ENCODE measurements around the gene PI16. TPM values are rescaled to one million over a fixed set of nuclear protein-coding genes. Genes with fewer than 3 reads are reported as not detected.

The PI16 gene
- total and polyA plus RNA-seq, 2 experiments from 2014 or later, result 0.50 TPM; not detected in 1

GRCh38 chr6:36967757-36968156 is 13.2 kb downstream of the PI16 start (continued):
- TF ChIP-seq CTCF (conservative IDR thresholded peaks at IDR 0.05; ENCODE audit: low read depth in 2 of 2) (no peak), EZH2phosphoT487 (IDR thresholded peaks at IDR 0.05; ENCODE audit: unreplicated experiment) (no peak), JUNB (IDR thresholded peaks at IDR 0.05; ENCODE audit: unreplicated experiment) (no peak), EZH2 (IDR thresholded peaks at IDR 0.05; ENCODE audit: low read depth, unreplicated experiment) (no peak), NANOG (IDR thresholded peaks at IDR 0.05; ENCODE audit: borderline replicate concordance) (no peak)
- TF ChIP-seq, protein P1, sequence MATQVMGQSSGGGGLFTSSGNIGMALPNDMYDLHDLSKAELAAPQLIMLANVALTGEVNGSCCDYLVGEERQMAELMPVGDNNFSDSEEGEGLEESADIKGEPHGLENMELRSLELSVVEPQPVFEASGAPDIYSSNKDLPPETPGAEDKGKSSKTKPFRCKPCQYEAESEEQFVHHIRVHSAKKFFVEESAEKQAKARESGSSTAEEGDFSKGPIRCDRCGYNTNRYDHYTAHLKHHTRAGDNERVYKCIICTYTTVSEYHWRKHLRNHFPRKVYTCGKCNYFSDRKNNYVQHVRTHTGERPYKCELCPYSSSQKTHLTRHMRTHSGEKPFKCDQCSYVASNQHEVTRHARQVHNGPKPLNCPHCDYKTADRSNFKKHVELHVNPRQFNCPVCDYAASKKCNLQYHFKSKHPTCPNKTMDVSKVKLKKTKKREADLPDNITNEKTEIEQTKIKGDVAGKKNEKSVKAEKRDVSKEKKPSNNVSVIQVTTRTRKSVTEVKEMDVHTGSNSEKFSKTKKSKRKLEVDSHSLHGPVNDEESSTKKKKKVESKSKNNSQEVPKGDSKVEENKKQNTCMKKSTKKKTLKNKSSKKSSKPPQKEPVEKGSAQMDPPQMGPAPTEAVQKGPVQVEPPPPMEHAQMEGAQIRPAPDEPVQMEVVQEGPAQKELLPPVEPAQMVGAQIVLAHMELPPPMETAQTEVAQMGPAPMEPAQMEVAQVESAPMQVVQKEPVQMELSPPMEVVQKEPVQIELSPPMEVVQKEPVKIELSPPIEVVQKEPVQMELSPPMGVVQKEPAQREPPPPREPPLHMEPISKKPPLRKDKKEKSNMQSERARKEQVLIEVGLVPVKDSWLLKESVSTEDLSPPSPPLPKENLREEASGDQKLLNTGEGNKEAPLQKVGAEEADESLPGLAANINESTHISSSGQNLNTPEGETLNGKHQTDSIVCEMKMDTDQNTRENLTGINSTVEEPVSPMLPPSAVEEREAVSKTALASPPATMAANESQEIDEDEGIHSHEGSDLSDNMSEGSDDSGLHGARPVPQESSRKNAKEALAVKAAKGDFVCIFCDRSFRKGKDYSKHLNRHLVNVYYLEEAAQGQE (IDR thresholded peaks at IDR 0.05; ENCODE audit: unreplicated experiment), result no peak

- Histone ChIP-seq H3K4me1 (ENCODE audit: insufficient read depth) (no peaks in the 10 kb centered on the region; the same call in 1 of the 2 replicates), H3K9me2 (ENCODE audit: insufficient read depth) (no peaks in the 10 kb centered on the region), H3K4me2 (no peak overlapping the region), H2AFZ (no peak overlapping the region), H3K36me3 (ENCODE audit: insufficient read depth) (peaks cover 28% of the 10 kb centered on the region), H3F3A (replicated peaks; ENCODE audit: low read depth) (no peaks in the 10 kb centered on the region; the same call in 1 of the 2 replicates), H3K79me2 (replicated peaks; ENCODE audit: insufficient read depth) (no peaks in the 10 kb centered on the region), H3K27ac (ENCODE audit: low read depth) (no peak overlapping the region), H3K27me3 (ENCODE audit: insufficient read depth) (no peaks in the 10 kb centered on the region), H4K20me1 (replicated peaks; ENCODE audit: insufficient read depth) (peaks cover 3% of the 10 kb centered on the region), H3K4me3 (no peak overlapping the region)
- Mint-ChIP-seq H3K27me3 (ENCODE audit: insufficient read depth, low read depth, poor library complexity) (peaks cover 2% of the 10 kb centered on the region), H3K36me3 (ENCODE audit: low read depth) (peaks cover 65% of the 10 kb centered on the region), H3K4me3 (no peak overlapping the region), H3K27ac (no peak overlapping the region), H3K4me1 (peaks cover 7% of the 10 kb centered on the region), H3K9me3 (no peaks in the 10 kb centered on the region)
- no peak for ATAC-seq
- DNase-seq (ENCODE audit: low spot score), result no peak
- TF ChIP-seq ETS1 (IDR thresholded peaks at IDR 0.05) (no peak), POLR2AphosphoS5 (IDR thresholded peaks at IDR 0.05; ENCODE audit: low read depth) (no peak), EZH2 (IDR thresholded peaks at IDR 0.05; ENCODE audit: low read depth, unreplicated experiment) (no peak)
Observed at GRCh38 chr6:36968266-36968977, 13.9 kb downstream of the PI16 start.

Data from GM23338 (cell line).